Activated CD8-positive, alpha-beta T cell treated with anti-CD3 and anti-CD28 coated beads for 36 hours (primary cell): ENCODE measurements around the gene ABHD16A. TPM values are rescaled to one million over a fixed set of nuclear protein-coding genes. Genes with fewer than 3 reads are reported as not detected.

Experiments used
- ATAC-seq: fragments of 200-7000 bp; cut with Tn5 transposase; one replicate; pipeline ENCODE4 v1.10.0; 2021; ENCODE audit warnings: mild to moderate bottlenecking, moderate library complexity
- CTCF ChIA-PET: fragments of 350-600 bp; sonication (Branson Sonifier 250); formaldehyde crosslinking; loops from one replicate; lab custom pipeline; 2021; ENCODE audit warnings: antibody characterized with exemption; lab: Charles Lee
- POLR2A ChIA-PET: fragments of 350-600 bp; sonication (Branson Sonifier 250); formaldehyde crosslinking; loops from one replicate; lab custom pipeline; 2021; ENCODE audit warnings: antibody characterized with exemption; lab: Charles Lee
- DNase-seq: peaks from one replicate; pipeline ENCODE4 v3.0.0-alpha.2; 2020
- H3K27ac Mint-ChIP-seq: one replicate; pipeline ENCODE4 v1.8.0; 2021; ENCODE audit warnings: mild to moderate bottlenecking, mixed read lengths
- H3K27me3 Mint-ChIP-seq: one replicate; pipeline ENCODE4 v1.8.0; 2021; ENCODE audit warnings: mixed read lengths
- H3K36me3 Mint-ChIP-seq: one replicate; pipeline ENCODE4 v1.8.0; 2021; ENCODE audit warnings: low read depth, mixed read lengths
- H3K4me1 Mint-ChIP-seq: one replicate; pipeline ENCODE4 v1.8.0; 2021; ENCODE audit warnings: low read depth, mixed read lengths
- H3K4me3 Mint-ChIP-seq: one replicate; pipeline ENCODE4 v1.8.0; 2021; ENCODE audit warnings: mild to moderate bottlenecking, moderate library complexity, mixed read lengths
- H3K9me3 Mint-ChIP-seq: one replicate; pipeline ENCODE4 v1.8.0; 2021; ENCODE audit warnings: mixed read lengths
- intact Hi-C: fragments of 100-400 bp; cut with micrococcal nuclease; formaldehyde crosslinking; loops from one replicate; pipeline ENCODE4 v1.10.0; 2022
- total RNA-seq, 2 experiments: library from RNA; stranded (reverse); gene quantifications; one replicate each; pipeline ENCODE4 v1.2.3, GENCODE V29; 2021
- TF ChIP-seq, protein P1 (sequence below): fragments of 200-600 bp; IDR thresholded peaks from one replicate; pipeline ENCODE4 v1.8.0; 2022; ENCODE audit warnings: antibody characterized with exemption, mild to moderate bottlenecking

ABHD16A gene
- total RNA-seq, 2 experiments from 2014 or later, result 23.7 to 24.3 TPM

DNA sequence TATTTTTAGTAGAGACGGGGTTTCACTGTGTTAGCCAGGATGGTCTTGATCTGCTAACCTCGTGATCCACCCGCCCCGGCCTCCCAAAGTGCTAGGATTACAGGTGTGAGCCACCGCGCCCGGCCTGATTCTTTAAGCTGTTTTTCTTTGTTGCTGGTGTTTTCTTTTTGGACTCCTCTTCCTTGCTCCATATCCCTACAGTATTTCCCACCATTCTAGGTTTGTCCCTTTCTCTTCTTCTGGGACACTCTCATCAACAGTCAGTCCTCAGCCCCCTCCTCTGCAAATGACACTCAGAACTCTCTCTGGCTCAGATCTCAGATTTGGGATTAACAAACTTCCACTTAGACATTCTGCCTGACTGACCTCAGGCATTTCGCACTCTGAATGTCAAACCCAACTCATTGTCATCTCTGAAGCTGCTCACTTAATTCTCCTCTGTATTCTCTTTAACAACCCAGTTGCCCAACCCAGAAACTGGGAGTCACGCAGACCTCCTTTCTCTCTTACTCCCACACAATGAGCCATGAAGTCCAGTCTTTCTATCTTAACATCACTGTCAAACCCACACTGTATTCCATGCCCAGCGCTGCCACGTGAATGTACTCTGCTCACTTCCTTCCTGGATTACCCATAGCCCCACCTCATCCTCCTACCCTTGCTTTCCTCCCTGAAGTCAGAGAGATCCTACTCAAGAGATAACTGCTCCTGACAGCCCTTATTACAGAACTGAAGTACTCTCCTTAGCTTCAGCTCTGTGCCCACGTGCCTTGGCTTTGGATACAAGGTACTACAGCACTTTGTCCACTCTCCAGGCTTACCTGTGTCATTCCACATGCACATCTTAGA, 22.6 kb upstream of the ABHD16A start:
- H3K36me3 Mint-ChIP-seq, result peaks cover 8% of the 10 kb centered on the region
- H3K4me1 Mint-ChIP-seq, result peaks cover 54% of the 10 kb centered on the region
- H3K27me3 Mint-ChIP-seq, result no peaks in the 10 kb centered on the region
- DNase-seq, result no peak
- no peaks in the 10 kb centered on the region for H3K9me3 Mint-ChIP-seq
- intact Hi-C loops, result no loop called here
- POLR2A ChIA-PET, result interaction anchor here (1.0 to 2.0 kb wide), 2 partner anchors 11 to 87 kb away, joined by 4 to 7 read pairs; partner anchors contain the start of gene CLIC1
- CTCF ChIA-PET, result interaction anchor here (1.0 to 6.5 kb wide), 5 partner anchors 36 to 105 kb away, joined by 3 to 35 read pairs (median 3); no protein-coding TSS in a partner anchor
- H3K4me3 Mint-ChIP-seq, result no peak overlapping the region
- H3K27ac Mint-ChIP-seq, result no peak overlapping the region
- ATAC-seq, result no peak
- TF ChIP-seq, protein P1, sequence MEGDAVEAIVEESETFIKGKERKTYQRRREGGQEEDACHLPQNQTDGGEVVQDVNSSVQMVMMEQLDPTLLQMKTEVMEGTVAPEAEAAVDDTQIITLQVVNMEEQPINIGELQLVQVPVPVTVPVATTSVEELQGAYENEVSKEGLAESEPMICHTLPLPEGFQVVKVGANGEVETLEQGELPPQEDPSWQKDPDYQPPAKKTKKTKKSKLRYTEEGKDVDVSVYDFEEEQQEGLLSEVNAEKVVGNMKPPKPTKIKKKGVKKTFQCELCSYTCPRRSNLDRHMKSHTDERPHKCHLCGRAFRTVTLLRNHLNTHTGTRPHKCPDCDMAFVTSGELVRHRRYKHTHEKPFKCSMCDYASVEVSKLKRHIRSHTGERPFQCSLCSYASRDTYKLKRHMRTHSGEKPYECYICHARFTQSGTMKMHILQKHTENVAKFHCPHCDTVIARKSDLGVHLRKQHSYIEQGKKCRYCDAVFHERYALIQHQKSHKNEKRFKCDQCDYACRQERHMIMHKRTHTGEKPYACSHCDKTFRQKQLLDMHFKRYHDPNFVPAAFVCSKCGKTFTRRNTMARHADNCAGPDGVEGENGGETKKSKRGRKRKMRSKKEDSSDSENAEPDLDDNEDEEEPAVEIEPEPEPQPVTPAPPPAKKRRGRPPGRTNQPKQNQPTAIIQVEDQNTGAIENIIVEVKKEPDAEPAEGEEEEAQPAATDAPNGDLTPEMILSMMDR, result no peak

DNA sequence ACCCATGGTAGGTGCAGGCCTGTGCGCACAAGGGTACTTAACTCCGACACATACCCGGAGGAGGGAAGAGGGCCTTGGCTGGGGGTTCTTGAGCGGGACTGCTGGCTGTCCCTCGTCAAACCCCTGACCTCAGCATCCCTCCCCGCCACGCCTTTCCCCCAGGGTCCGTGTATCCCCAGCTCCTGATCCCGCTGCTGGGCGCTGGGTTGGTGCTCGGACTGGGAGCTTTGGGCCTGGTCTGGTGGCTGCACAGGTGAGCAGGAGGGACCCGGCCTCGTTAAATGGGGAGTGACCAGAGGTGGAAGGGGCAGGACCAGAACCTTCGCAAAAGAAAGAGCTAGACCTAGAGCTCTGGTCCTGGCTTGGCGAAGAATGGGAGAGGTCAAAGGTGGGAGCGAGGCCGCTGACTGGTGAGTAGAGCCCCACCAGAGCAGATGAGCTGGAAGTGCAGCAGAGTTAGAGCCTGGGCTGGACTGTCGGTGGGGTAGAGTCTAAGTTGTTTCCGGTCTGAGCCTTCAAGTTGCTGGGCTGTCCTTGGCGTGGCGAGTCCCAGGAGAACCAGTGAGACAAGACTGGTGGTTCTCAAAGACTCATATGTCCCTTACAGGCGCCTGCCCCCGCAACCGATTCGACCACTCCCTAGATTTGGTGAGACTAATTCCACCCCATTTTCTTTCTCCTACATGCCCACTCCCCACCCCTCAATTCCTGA, 21.0 kb upstream of the ABHD16A start:
- TF ChIP-seq, protein P1, result no peak
- Mint-ChIP-seq H3K27me3 (no peaks in the 10 kb centered on the region), H3K27ac (no peak overlapping the region), H3K36me3 (peaks cover 1% of the 10 kb centered on the region), H3K4me1 (peaks cover 41% of the 10 kb centered on the region), H3K4me3 (no peak overlapping the region), H3K9me3 (no peaks in the 10 kb centered on the region)
- ATAC-seq (no peak), DNase-seq (no peak)
- POLR2A ChIA-PET, result interaction anchor here (0.7 to 1.3 kb wide), 3 partner anchors 9 to 183 kb away, joined by 3 to 4 read pairs (median 4); partner anchors contain the start of gene LY6G6D
- CTCF ChIA-PET, result interaction anchor here (1.0 to 1.7 kb wide), 4 partner anchors 11 to 83 kb away, joined by 3 to 5 read pairs (median 3); partner anchors contain the start of gene LSM2
- intact Hi-C loops, result no loop called here

GRCh38 chr6:31723245-31723979, 20.3 kb upstream of the ABHD16A start, which contains the start of gene MPIG6B:
Gene MPIG6B, plus strand, starts transcription at chr6:31723373. Its CDS starts 11 bp downstream, at chr6:31723384.
- Mint-ChIP-seq H3K4me1 (peaks cover 36% of the 10 kb centered on the region), H3K9me3 (no peaks in the 10 kb centered on the region), H3K4me3 (no peak within 1 kb of the TSS), H3K27me3 (no peaks in the 10 kb centered on the region), H3K27ac (no peak within 1 kb of the TSS), H3K36me3 (peaks cover 1% of the 10 kb centered on the region)
- CTCF ChIA-PET, result interaction anchor here (1.0 to 1.7 kb wide), 3 partner anchors 12 to 84 kb away, joined by 3 to 5 read pairs (median 3); partner anchors contain the start of gene LSM2
- ATAC-seq (no peak), DNase-seq (no peak)
- TF ChIP-seq, protein P1, result no peak
- intact Hi-C loops, result no loop called here
- POLR2A ChIA-PET, result interaction anchor here (0.8 to 2.1 kb wide), 6 partner anchors 9 to 83 kb away, joined by 3 to 5 read pairs (median 4); partner anchors contain the start of genes LSM2 and LY6G6D

GRCh38 chr6:31722173-31722572, 19.0 kb upstream of the ABHD16A start:
- Mint-ChIP-seq H3K4me1 (peaks cover 25% of the 10 kb centered on the region), H3K4me3 (no peak overlapping the region), H3K36me3 (no peaks in the 10 kb centered on the region), H3K27ac (no peak overlapping the region), H3K9me3 (no peaks in the 10 kb centered on the region), H3K27me3 (no peaks in the 10 kb centered on the region)
- ATAC-seq (no peak), DNase-seq (no peak)
- intact Hi-C loops, result no loop called here
- CTCF ChIA-PET, result interaction anchor here (1.2 kb wide), 1 partner anchor 34 kb away, joined by 3 read pairs; no protein-coding TSS in a partner anchor
- POLR2A ChIA-PET, result interaction anchor here (1.9 to 2.1 kb wide), 2 partner anchors 44 to 58 kb away, joined by 5 to 6 read pairs; partner anchors contain the start of gene GPANK1
- TF ChIP-seq, protein P1, result no peak
